SK-N-MC (cell line): Measurements from ENCODE around the gene CNOT6.

ENCODE experiments used
- EZH2 ChIP-seq: fragments of 200-600 bp; sonication (generic); IDR thresholded peaks from one replicate; pipeline ENCODE4 v1.6.1; 2017; ENCODE audit warnings: antibody characterized with exemption
- FOXP2 ChIP-seq: optimal IDR thresholded peaks from 2 replicates; pipeline ENCODE3; 2011; ENCODE audit warnings: mild to moderate bottlenecking, moderate library complexity; ENCODE audit not compliant: insufficient read depth; ENCODE audit errors: extremely low read length, control extremely low read depth
- POLR2AphosphoS5 ChIP-seq: IDR thresholded peaks from 2 replicates; pipeline ENCODE4 v1.6.1; 2012; ENCODE audit warnings: mild to moderate bottlenecking, low read depth, low read length, borderline replicate concordance

- no peak for TF ChIP-seq POLR2AphosphoS5
- no peak for TF ChIP-seq EZH2
- no peak for TF ChIP-seq FOXP2
Observed at GRCh38 chr5:180586870-180587269, 92.7 kb downstream of the CNOT6 start.
